HEK293 (cell line): Measurements from ENCODE around the gene NFE2L1.

ENCODE experiments used
- FEZF1 ChIP-seq: fragments of 450-650 bp; formaldehyde crosslinking; IDR thresholded peaks from 2 replicates; pipeline ENCODE4 v1.5.1; 2016; ENCODE audit warnings: missing biosample characterization, missing genetic modification characterization
- GLIS2 ChIP-seq: fragments of 450-650 bp; formaldehyde crosslinking; IDR thresholded peaks from 2 replicates; pipeline ENCODE4 v1.5.1; 2016; ENCODE audit warnings: missing biosample characterization, missing genetic modification characterization
- HOXA7 ChIP-seq: sonication (generic); formaldehyde crosslinking; IDR thresholded peaks from 2 replicates; pipeline ENCODE4 v1.8.1; 2022; ENCODE audit warnings: missing genetic modification reagents, borderline replicate concordance
- IKZF3 ChIP-seq: fragments of 450-650 bp; IDR thresholded peaks from 2 replicates; pipeline ENCODE4 v1.5.0; 2018; ENCODE audit warnings: missing biosample characterization, mild to moderate bottlenecking, missing genetic modification characterization, moderate library complexity
- KLF9 ChIP-seq: fragments of 450-650 bp; formaldehyde crosslinking; IDR thresholded peaks from 2 replicates; pipeline ENCODE4 v1.5.1; 2016; ENCODE audit warnings: missing biosample characterization, missing genetic modification characterization, low read depth
- WT1 ChIP-seq: fragments of 450-650 bp; formaldehyde crosslinking; IDR thresholded peaks from 2 replicates; pipeline ENCODE4 v1.5.1; 2016; ENCODE audit warnings: missing biosample characterization, missing genetic modification characterization
- ZEB2 ChIP-seq: fragments of 450-650 bp; formaldehyde crosslinking; IDR thresholded peaks from 2 replicates; pipeline ENCODE4 v1.5.1; 2016; ENCODE audit warnings: missing biosample characterization, missing genetic modification characterization
- ZFP37 ChIP-seq: fragments of 450-650 bp; formaldehyde crosslinking; IDR thresholded peaks from 2 replicates; pipeline ENCODE4 v1.5.1; 2016; ENCODE audit warnings: missing biosample characterization, missing genetic modification characterization
- ZIC2 ChIP-seq: fragments of 450-650 bp; formaldehyde crosslinking; IDR thresholded peaks from 2 replicates; pipeline ENCODE4 v1.5.1; 2016; ENCODE audit warnings: missing biosample characterization, missing genetic modification characterization
- ZNF112 ChIP-seq: fragments of 450-650 bp; formaldehyde crosslinking; IDR thresholded peaks from 2 replicates; pipeline ENCODE4 v1.5.0; 2017; ENCODE audit warnings: missing biosample characterization, missing genetic modification characterization
- ZNF211 ChIP-seq: fragments of 450-650 bp; formaldehyde crosslinking; IDR thresholded peaks from 2 replicates; pipeline ENCODE4 v1.5.1; 2016; ENCODE audit warnings: low read depth, missing biosample characterization, missing genetic modification characterization
- ZNF23 ChIP-seq: fragments of 450-650 bp; formaldehyde crosslinking; IDR thresholded peaks from 2 replicates; pipeline ENCODE4 v1.5.1; 2016; ENCODE audit warnings: missing biosample characterization, missing genetic modification characterization, borderline replicate concordance
- ZNF248 ChIP-seq: fragments of 450-650 bp; formaldehyde crosslinking; IDR thresholded peaks from 2 replicates; pipeline ENCODE4 v1.5.1; 2017; ENCODE audit warnings: missing biosample characterization, missing genetic modification characterization
- ZNF311 ChIP-seq: fragments of 450-650 bp; formaldehyde crosslinking; IDR thresholded peaks from 2 replicates; pipeline ENCODE4 v1.5.1; 2017; ENCODE audit warnings: missing biosample characterization, missing genetic modification characterization, borderline replicate concordance
- ZNF324 ChIP-seq: fragments of 450-650 bp; formaldehyde crosslinking; IDR thresholded peaks from 2 replicates; pipeline ENCODE4 v1.5.1; 2016; ENCODE audit warnings: missing biosample characterization, missing genetic modification characterization
- ZNF585B ChIP-seq: fragments of 450-650 bp; formaldehyde crosslinking; IDR thresholded peaks from 2 replicates; pipeline ENCODE4 v1.5.1; 2016; ENCODE audit warnings: missing biosample characterization, missing genetic modification characterization
- TF ChIP-seq, protein P1 (sequence below): fragments of 450-650 bp; formaldehyde crosslinking; IDR thresholded peaks from 2 replicates; pipeline ENCODE4 v1.5.1; 2016; ENCODE audit warnings: missing biosample characterization, missing genetic modification characterization
- TF ChIP-seq, protein P2 (sequence below): fragments of 450-650 bp; formaldehyde crosslinking; IDR thresholded peaks from 2 replicates; pipeline ENCODE4 v1.5.1; 2016; ENCODE audit warnings: missing biosample characterization, missing genetic modification characterization
- TF ChIP-seq, protein P3 (sequence below): fragments of 450-650 bp; formaldehyde crosslinking; IDR thresholded peaks from 2 replicates; pipeline ENCODE4 v1.5.1; 2016; ENCODE audit warnings: missing biosample characterization, missing genetic modification characterization
- TF ChIP-seq, protein P4 (sequence below): fragments of 450-650 bp; formaldehyde crosslinking; IDR thresholded peaks from 2 replicates; pipeline ENCODE4 v1.5.1; 2016; ENCODE audit warnings: missing biosample characterization, missing genetic modification characterization
- TF ChIP-seq, protein P5 (sequence below): fragments of 450-650 bp; formaldehyde crosslinking; IDR thresholded peaks from 2 replicates; pipeline ENCODE4 v1.5.1; 2016; ENCODE audit warnings: missing biosample characterization, missing genetic modification characterization
- TF ChIP-seq, protein P6 (sequence below): fragments of 450-650 bp; formaldehyde crosslinking; IDR thresholded peaks from 2 replicates; pipeline ENCODE4 v1.5.1; 2016; ENCODE audit warnings: missing biosample characterization, missing genetic modification characterization
- TF ChIP-seq, protein P7 (sequence below): fragments of 450-650 bp; IDR thresholded peaks from 2 replicates; pipeline ENCODE4 v1.5.1; 2018; ENCODE audit warnings: missing biosample characterization, mild to moderate bottlenecking, missing genetic modification characterization
- TF ChIP-seq, protein P8 (sequence below): fragments of 450-650 bp; formaldehyde crosslinking; IDR thresholded peaks from 2 replicates; pipeline ENCODE4 v1.5.1; 2017; ENCODE audit warnings: missing biosample characterization, missing genetic modification characterization

Gene NFE2L1

DNA sequence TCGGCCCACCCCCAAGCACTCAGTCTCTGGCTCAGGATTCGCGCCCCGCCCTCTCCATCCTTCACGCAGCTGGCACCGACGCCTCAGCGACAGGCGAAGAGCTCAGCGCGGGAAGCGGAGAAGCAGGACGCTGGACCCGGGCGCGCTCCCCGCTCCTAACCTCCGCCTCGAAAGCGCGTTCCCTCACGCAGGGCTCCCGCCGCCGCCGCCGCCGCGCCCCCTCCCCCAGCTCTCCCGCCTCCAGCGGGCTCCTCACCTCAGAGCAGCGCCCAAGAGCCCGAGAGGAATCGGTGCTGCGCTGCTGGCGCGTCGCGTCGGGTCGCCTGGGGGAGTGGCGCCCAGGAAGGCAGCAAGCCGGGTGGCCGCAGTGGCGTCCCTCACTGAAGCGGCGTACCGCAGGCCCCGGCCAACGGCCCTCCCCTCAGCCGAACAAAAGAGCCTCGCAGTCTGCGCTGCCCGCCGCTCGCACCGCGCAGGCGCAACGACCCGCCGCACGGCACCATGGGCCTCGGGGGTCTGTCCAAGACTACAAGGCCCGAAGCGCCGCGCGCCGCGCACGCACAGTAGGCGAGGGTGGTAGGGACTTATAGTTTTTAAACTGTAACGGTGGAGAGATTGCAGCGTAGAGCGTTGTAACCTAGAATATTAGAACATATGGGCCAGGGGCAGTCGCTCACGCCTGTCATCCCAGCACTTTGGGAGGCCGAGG lies 53.0 kb downstream of the NFE2L1 start, which contains the start of gene CBX1 (continued):
- TF ChIP-seq WT1 (tag by site-specific recombination), result 0 out of 2 replicates have a peak, but pooled peaks have one; percentile 2
- TF ChIP-seq FEZF1, result peak; percentile 92
- no peak for TF ChIP-seq ZNF311
- peak; percentile 36 for TF ChIP-seq IKZF3 (tag by site-specific recombination)
- peak; percentile 85; the same call in 1 of the 2 replicates for TF ChIP-seq ZNF324 (tag by site-specific recombination)
- TF ChIP-seq, protein P1, sequence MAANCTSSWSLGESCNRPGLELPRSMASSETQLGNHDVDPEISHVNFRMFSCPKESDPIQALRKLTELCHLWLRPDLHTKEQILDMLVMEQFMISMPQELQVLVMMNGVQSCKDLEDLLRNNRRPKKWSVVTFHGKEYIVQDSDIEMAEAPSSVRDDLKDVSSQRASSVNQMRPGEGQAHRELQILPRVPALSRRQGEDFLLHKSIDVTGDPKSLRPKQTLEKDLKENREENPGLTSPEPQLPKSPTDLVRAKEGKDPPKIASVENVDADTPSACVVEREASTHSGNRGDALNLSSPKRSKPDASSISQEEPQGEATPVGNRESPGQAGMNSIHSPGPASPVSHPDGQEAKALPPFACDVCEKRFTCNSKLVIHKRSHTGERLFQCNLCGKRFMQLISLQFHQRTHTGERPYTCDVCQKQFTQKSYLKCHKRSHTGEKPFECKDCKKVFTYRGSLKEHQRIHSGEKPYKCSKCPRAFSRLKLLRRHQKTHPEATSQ (tag by site-specific recombination), result no peak
- TF ChIP-seq, protein P2, sequence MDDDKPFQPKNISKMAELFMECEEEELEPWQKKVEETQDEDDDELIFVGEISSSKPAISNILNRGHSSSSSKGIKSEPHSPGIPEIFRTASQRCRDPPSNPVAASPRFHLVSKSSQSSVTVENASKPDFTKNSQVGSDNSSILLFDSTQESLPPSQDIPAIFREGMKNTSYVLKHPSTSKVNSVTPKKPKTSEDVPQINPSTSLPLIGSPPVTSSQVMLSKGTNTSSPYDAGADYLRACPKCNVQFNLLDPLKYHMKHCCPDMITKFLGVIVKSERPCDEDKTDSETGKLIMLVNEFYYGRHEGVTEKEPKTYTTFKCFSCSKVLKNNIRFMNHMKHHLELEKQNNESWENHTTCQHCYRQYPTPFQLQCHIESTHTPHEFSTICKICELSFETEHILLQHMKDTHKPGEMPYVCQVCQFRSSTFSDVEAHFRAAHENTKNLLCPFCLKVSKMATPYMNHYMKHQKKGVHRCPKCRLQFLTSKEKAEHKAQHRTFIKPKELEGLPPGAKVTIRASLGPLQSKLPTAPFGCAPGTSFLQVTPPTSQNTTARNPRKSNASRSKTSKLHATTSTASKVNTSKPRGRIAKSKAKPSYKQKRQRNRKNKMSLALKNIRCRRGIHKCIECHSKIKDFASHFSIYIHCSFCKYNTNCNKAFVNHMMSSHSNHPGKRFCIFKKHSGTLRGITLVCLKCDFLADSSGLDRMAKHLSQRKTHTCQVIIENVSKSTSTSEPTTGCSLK, result no peak
- peak; percentile 84 for TF ChIP-seq KLF9 (tag by site-specific recombination)
- peak; percentile 97; the same call in 1 of the 2 replicates for TF ChIP-seq GLIS2 (tag by site-specific recombination)
- TF ChIP-seq, protein P3, sequence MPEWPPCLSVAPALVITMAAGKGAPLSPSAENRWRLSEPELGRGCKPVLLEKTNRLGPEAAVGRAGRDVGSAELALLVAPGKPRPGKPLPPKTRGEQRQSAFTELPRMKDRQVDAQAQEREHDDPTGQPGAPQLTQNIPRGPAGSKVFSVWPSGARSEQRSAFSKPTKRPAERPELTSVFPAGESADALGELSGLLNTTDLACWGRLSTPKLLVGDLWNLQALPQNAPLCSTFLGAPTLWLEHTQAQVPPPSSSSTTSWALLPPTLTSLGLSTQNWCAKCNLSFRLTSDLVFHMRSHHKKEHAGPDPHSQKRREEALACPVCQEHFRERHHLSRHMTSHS (tag by site-specific recombination), result no peak
- TF ChIP-seq, protein P4, sequence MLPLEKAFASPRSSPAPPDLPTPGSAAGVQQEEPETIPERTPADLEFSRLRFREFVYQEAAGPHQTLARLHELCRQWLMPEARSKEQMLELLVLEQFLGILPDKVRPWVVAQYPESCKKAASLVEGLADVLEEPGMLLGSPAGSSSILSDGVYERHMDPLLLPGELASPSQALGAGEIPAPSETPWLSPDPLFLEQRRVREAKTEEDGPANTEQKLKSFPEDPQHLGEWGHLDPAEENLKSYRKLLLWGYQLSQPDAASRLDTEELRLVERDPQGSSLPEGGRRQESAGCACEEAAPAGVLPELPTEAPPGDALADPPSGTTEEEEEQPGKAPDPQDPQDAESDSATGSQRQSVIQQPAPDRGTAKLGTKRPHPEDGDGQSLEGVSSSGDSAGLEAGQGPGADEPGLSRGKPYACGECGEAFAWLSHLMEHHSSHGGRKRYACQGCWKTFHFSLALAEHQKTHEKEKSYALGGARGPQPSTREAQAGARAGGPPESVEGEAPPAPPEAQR (tag by site-specific recombination), result no peak; the same call in 1 of the 2 replicates
- no peak for TF ChIP-seq ZNF23 (tag by site-specific recombination)
- TF ChIP-seq HOXA7, result no peak
- TF ChIP-seq, protein P5, sequence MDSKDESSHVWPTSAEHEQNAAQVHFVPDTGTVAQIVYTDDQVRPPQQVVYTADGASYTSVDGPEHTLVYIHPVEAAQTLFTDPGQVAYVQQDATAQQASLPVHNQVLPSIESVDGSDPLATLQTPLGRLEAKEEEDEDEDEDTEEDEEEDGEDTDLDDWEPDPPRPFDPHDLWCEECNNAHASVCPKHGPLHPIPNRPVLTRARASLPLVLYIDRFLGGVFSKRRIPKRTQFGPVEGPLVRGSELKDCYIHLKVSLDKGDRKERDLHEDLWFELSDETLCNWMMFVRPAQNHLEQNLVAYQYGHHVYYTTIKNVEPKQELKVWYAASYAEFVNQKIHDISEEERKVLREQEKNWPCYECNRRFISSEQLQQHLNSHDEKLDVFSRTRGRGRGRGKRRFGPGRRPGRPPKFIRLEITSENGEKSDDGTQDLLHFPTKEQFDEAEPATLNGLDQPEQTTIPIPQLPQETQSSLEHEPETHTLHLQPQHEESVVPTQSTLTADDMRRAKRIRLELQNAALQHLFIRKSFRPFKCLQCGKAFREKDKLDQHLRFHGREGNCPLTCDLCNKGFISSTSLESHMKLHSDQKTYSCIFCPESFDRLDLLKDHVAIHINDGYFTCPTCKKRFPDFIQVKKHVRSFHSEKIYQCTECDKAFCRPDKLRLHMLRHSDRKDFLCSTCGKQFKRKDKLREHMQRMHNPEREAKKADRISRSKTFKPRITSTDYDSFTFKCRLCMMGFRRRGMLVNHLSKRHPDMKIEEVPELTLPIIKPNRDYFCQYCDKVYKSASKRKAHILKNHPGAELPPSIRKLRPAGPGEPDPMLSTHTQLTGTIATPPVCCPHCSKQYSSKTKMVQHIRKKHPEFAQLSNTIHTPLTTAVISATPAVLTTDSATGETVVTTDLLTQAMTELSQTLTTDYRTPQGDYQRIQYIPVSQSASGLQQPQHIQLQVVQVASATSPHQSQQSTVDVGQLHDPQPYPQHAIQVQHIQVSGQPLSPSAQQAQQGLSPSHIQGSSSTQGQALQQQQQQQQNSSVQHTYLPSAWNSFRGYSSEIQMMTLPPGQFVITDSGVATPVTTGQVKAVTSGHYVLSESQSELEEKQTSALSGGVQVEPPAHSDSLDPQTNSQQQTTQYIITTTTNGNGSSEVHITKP (tag by site-specific recombination), result peak; percentile 53
- TF ChIP-seq ZNF112, result no peak
- TF ChIP-seq ZNF248 (tag by site-specific recombination), result no peak
- TF ChIP-seq, protein P6, sequence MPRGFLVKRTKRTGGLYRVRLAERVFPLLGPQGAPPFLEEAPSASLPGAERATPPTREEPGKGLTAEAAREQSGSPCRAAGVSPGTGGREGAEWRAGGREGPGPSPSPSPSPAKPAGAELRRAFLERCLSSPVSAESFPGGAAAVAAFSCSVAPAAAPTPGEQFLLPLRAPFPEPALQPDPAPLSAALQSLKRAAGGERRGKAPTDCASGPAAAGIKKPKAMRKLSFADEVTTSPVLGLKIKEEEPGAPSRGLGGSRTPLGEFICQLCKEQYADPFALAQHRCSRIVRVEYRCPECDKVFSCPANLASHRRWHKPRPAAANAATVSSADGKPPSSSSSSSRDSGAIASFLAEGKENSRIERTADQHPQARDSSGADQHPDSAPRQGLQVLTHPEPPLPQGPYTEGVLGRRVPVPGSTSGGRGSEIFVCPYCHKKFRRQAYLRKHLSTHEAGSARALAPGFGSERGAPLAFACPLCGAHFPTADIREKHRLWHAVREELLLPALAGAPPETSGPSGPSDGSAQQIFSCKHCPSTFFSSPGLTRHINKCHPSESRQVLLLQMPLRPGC (tag by site-specific recombination), result peak; percentile 53; the same call in 1 of the 2 replicates
- TF ChIP-seq ZIC2 (tag by site-specific recombination), result peak; percentile 50; the same call in 1 of the 2 replicates
- TF ChIP-seq, protein P7, sequence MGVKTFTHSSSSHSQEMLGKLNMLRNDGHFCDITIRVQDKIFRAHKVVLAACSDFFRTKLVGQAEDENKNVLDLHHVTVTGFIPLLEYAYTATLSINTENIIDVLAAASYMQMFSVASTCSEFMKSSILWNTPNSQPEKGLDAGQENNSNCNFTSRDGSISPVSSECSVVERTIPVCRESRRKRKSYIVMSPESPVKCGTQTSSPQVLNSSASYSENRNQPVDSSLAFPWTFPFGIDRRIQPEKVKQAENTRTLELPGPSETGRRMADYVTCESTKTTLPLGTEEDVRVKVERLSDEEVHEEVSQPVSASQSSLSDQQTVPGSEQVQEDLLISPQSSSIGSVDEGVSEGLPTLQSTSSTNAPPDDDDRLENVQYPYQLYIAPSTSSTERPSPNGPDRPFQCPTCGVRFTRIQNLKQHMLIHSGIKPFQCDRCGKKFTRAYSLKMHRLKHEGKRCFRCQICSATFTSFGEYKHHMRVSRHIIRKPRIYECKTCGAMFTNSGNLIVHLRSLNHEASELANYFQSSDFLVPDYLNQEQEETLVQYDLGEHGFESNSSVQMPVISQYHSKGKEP (tag by site-specific recombination), result peak; percentile 30; the same call in 1 of the 2 replicates
- TF ChIP-seq ZFP37 (tag by site-specific recombination), result 0 out of 2 replicates have a peak, but pooled peaks have one; percentile 14
- peak; percentile 88; the same call in 1 of the 2 replicates for TF ChIP-seq ZEB2 (tag by site-specific recombination)
- TF ChIP-seq, protein P8, sequence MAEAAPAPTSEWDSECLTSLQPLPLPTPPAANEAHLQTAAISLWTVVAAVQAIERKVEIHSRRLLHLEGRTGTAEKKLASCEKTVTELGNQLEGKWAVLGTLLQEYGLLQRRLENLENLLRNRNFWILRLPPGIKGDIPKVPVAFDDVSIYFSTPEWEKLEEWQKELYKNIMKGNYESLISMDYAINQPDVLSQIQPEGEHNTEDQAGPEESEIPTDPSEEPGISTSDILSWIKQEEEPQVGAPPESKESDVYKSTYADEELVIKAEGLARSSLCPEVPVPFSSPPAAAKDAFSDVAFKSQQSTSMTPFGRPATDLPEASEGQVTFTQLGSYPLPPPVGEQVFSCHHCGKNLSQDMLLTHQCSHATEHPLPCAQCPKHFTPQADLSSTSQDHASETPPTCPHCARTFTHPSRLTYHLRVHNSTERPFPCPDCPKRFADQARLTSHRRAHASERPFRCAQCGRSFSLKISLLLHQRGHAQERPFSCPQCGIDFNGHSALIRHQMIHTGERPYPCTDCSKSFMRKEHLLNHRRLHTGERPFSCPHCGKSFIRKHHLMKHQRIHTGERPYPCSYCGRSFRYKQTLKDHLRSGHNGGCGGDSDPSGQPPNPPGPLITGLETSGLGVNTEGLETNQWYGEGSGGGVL (tag by site-specific recombination), result peak; percentile 87
- TF ChIP-seq ZNF211 (tag by site-specific recombination), result no peak
- TF ChIP-seq ZNF585B (tag by site-specific recombination), result no peak
